Measurements from ENCODE around the gene IPO9. TPM values are rescaled to one million over a fixed set of nuclear protein-coding genes. Genes with fewer than 3 reads are reported as not detected.
A peak's percentile ranks its signal among the peaks of the same experiment; 100 is the strongest.
"Not testable (repeated sequence)": the region's sequence is repeated elsewhere in the genome, so short reads cannot be mapped to it uniquely, and the experiment has no call there.

The IPO9 gene
- total RNA-seq, 2 experiments from 2014 or later: 63.9 to 65.7 TPM

- Mint-ChIP-seq H3K36me3 (ENCODE audit: low read depth) (no peaks in the 10 kb centered on the region), H3K27me3 (ENCODE audit: low read depth) (peaks cover 21% of the 10 kb centered on the region), H3K27ac (no peak overlapping the region), H3K4me1 (ENCODE audit: low read depth) (peaks cover 5% of the 10 kb centered on the region), H3K4me3 (no peak overlapping the region), H3K9me3 (no peaks in the 10 kb centered on the region)
- CTCF ChIA-PET: interaction anchor here (0.8 to 8.0 kb wide), 34 partner anchors 10 to 240 kb away, joined by 3 to 123 read pairs (median 6); partner anchors contain the start of genes IPO9, LMOD1, RNPEP and TIMM17A
- no peak for DNase-seq
- intact Hi-C loops (cut with micrococcal nuclease): loop anchor here (1.0 kb wide), 1 partner anchor 224 kb away; no protein-coding TSS in a partner anchor
Observed at GRCh38 chr1:201895120-201895665, 66.2 kb downstream of the IPO9 start.

GRCh38 chr1:201895913-201896807 lies 67.2 kb downstream of the IPO9 start:
- peak overlapping the region; percentile 50 for H3K4me3 Mint-ChIP-seq
- peak; percentile 94 for DNase-seq
- H3K36me3 Mint-ChIP-seq (ENCODE audit: low read depth): no peaks in the 10 kb centered on the region
- H3K27me3 Mint-ChIP-seq (ENCODE audit: low read depth): peaks cover 15% of the 10 kb centered on the region
- intact Hi-C loops (cut with micrococcal nuclease): loop anchor here (1.0 kb wide), 6 partner anchors 59 to 239 kb away; partner anchors contain the start of genes RNPEP and TIMM17A
- peaks cover 5% of the 10 kb centered on the region for H3K4me1 Mint-ChIP-seq (ENCODE audit: low read depth)
- peak overlapping the region; percentile 33 for H3K27ac Mint-ChIP-seq
- H3K9me3 Mint-ChIP-seq: no peaks in the 10 kb centered on the region
- CTCF ChIA-PET: interaction anchor here (0.6 to 8.0 kb wide), 53 partner anchors 10 to 293 kb away, joined by 3 to 123 read pairs (median 4); partner anchors contain the start of genes IPO9, LMOD1, RNPEP and TIMM17A

- peaks cover 5% of the 10 kb centered on the region for H3K4me1 Mint-ChIP-seq (ENCODE audit: low read depth)
- intact Hi-C loops (cut with micrococcal nuclease): loop anchor here (1.0 kb wide), 5 partner anchors 58 to 238 kb away; partner anchors contain the start of genes RNPEP and TIMM17A
- H3K27me3 Mint-ChIP-seq (ENCODE audit: low read depth): peaks cover 10% of the 10 kb centered on the region
- H3K4me3 Mint-ChIP-seq: no peak overlapping the region
- H3K9me3 Mint-ChIP-seq: no peaks in the 10 kb centered on the region
- no peaks in the 10 kb centered on the region for H3K36me3 Mint-ChIP-seq (ENCODE audit: low read depth)
- CTCF ChIA-PET: interaction anchor here (0.8 to 8.0 kb wide), 29 partner anchors 9 to 259 kb away, joined by 3 to 123 read pairs (median 6); partner anchors contain the start of genes IPO9, RNPEP and TIMM17A
- H3K27ac Mint-ChIP-seq: no peak overlapping the region
- no peak for DNase-seq
Observed at GRCh38 chr1:201896951-201897391, 68.0 kb downstream of the IPO9 start.

GRCh38 chr1:201898240-201898894 lies 69.4 kb downstream of the IPO9 start:
- Mint-ChIP-seq H3K27ac (no peak overlapping the region), H3K9me3 (no peaks in the 10 kb centered on the region), H3K27me3 (ENCODE audit: low read depth) (peaks cover 3% of the 10 kb centered on the region), H3K36me3 (ENCODE audit: low read depth) (no peaks in the 10 kb centered on the region), H3K4me1 (ENCODE audit: low read depth) (peaks cover 5% of the 10 kb centered on the region), H3K4me3 (no peak overlapping the region)
- no peak for DNase-seq
- intact Hi-C loops (cut with micrococcal nuclease): no loop called here
- CTCF ChIA-PET: interaction anchor here (0.7 to 8.0 kb wide), 4 partner anchors 8 to 102 kb away, joined by 3 to 123 read pairs (median 24); no protein-coding TSS in a partner anchor

- no peaks in the 10 kb centered on the region for H3K9me3 Mint-ChIP-seq
- intact Hi-C loops (cut with micrococcal nuclease): no loop called here
- no peaks in the 10 kb centered on the region for H3K27me3 Mint-ChIP-seq (ENCODE audit: low read depth)
- DNase-seq: no peak
- no peak overlapping the region for H3K27ac Mint-ChIP-seq
- no peaks in the 10 kb centered on the region for H3K36me3 Mint-ChIP-seq (ENCODE audit: low read depth)
- CTCF ChIA-PET: interaction anchor here (0.6 to 8.0 kb wide), 4 partner anchors 9 to 165 kb away, joined by 3 to 123 read pairs (median 5); no protein-coding TSS in a partner anchor
- no peak overlapping the region for H3K4me3 Mint-ChIP-seq
- peaks cover 5% of the 10 kb centered on the region for H3K4me1 Mint-ChIP-seq (ENCODE audit: low read depth)
Observed at GRCh38 chr1:201898992-201899391, 70.0 kb downstream of the IPO9 start.

GRCh38 chr1:201899683-201900429 lies 70.9 kb downstream of the IPO9 start:
- no peak overlapping the region for H3K4me3 Mint-ChIP-seq
- no peaks in the 10 kb centered on the region for H3K36me3 Mint-ChIP-seq (ENCODE audit: low read depth)
- H3K27me3 Mint-ChIP-seq (ENCODE audit: low read depth): no peaks in the 10 kb centered on the region
- no peak overlapping the region for H3K27ac Mint-ChIP-seq
- intact Hi-C loops (cut with micrococcal nuclease): no loop called here
- no peaks in the 10 kb centered on the region for H3K9me3 Mint-ChIP-seq
- CTCF ChIA-PET: interaction anchor here (0.6 to 8.0 kb wide), 2 partner anchors 73 to 164 kb away, joined by 5 to 123 read pairs; no protein-coding TSS in a partner anchor
- H3K4me1 Mint-ChIP-seq (ENCODE audit: low read depth): peaks cover 5% of the 10 kb centered on the region
- no peak for DNase-seq

GRCh38 chr1:201900476-201900875 lies 71.5 kb downstream of the IPO9 start:
- no peak overlapping the region for H3K27ac Mint-ChIP-seq

GRCh38 chr1:201901036-201901435 lies 72.1 kb downstream of the IPO9 start:
- H3K27ac Mint-ChIP-seq; H3K4me3 Mint-ChIP-seq; CTCF ChIA-PET; H3K4me1 Mint-ChIP-seq (ENCODE audit: low read depth); H3K9me3 Mint-ChIP-seq; intact Hi-C loops (cut with micrococcal nuclease); H3K27me3 Mint-ChIP-seq (ENCODE audit: low read depth); DNase-seq; H3K36me3 Mint-ChIP-seq (ENCODE audit: low read depth): not testable (repeated sequence)

More at GRCh38 chr1:201900476-201900875, 71.5 kb downstream of the IPO9 start:
- CTCF ChIA-PET: no interaction called here
- no peak overlapping the region for H3K4me3 Mint-ChIP-seq
- H3K36me3 Mint-ChIP-seq (ENCODE audit: low read depth): no peaks in the 10 kb centered on the region
- no peaks in the 10 kb centered on the region for H3K9me3 Mint-ChIP-seq
- intact Hi-C loops (cut with micrococcal nuclease): no loop called here
- no peak for DNase-seq
- no peaks in the 10 kb centered on the region for H3K27me3 Mint-ChIP-seq (ENCODE audit: low read depth)
- H3K4me1 Mint-ChIP-seq (ENCODE audit: low read depth): peaks cover 5% of the 10 kb centered on the region

- H3K4me1 Mint-ChIP-seq (ENCODE audit: low read depth): no peaks in the 10 kb centered on the region
- no peak overlapping the region for H3K4me3 Mint-ChIP-seq
Observed at GRCh38 chr1:201902198-201902597, 73.2 kb downstream of the IPO9 start.

GRCh38 chr1:201903135-201903534 lies 74.2 kb downstream of the IPO9 start:
- Mint-ChIP-seq H3K27me3 (ENCODE audit: low read depth) (no peaks in the 10 kb centered on the region), H3K9me3 (no peaks in the 10 kb centered on the region), H3K36me3 (ENCODE audit: low read depth) (no peaks in the 10 kb centered on the region), H3K27ac (no peak overlapping the region), H3K4me1 (ENCODE audit: low read depth) (no peaks in the 10 kb centered on the region), H3K4me3 (no peak overlapping the region)
- intact Hi-C loops (cut with micrococcal nuclease): no loop called here
- CTCF ChIA-PET: no interaction called here
- no peak for DNase-seq

More at GRCh38 chr1:201902198-201902597, 73.2 kb downstream of the IPO9 start:
- Mint-ChIP-seq H3K36me3 (ENCODE audit: low read depth) (no peaks in the 10 kb centered on the region), H3K27ac (no peak overlapping the region), H3K27me3 (ENCODE audit: low read depth) (no peaks in the 10 kb centered on the region), H3K9me3 (no peaks in the 10 kb centered on the region)
- no peak for DNase-seq
- CTCF ChIA-PET: interaction anchor here (0.7 kb wide), 1 partner anchor 70 kb away, joined by 3 read pairs; no protein-coding TSS in a partner anchor
- intact Hi-C loops (cut with micrococcal nuclease): no loop called here

- H3K36me3 Mint-ChIP-seq (ENCODE audit: low read depth): no peaks in the 10 kb centered on the region
- no peak overlapping the region for H3K4me3 Mint-ChIP-seq
- no peaks in the 10 kb centered on the region for H3K9me3 Mint-ChIP-seq
- H3K27me3 Mint-ChIP-seq (ENCODE audit: low read depth): no peaks in the 10 kb centered on the region
- DNase-seq: no peak
- intact Hi-C loops (cut with micrococcal nuclease): no loop called here
- no peak overlapping the region for H3K27ac Mint-ChIP-seq
- no peaks in the 10 kb centered on the region for H3K4me1 Mint-ChIP-seq (ENCODE audit: low read depth)
- CTCF ChIA-PET: interaction anchor here (0.9 to 3.2 kb wide), 2 partner anchors 8 to 95 kb away, joined by 4 to 13 read pairs; no protein-coding TSS in a partner anchor
Observed at GRCh38 chr1:201904579-201904978, 75.6 kb downstream of the IPO9 start.

All from activated naive CD4-positive, alpha-beta T cell treated with anti-CD3 and anti-CD28 coated beads for 36 hours (primary cell).